Upper lobe of right lung (tissue), 1 donor: ENCODE results near the gene EIPR1. TPM values are rescaled to one million over a fixed set of nuclear protein-coding genes. Genes with fewer than 3 reads are reported as not detected.

ENCODE experiments used
- ATAC-seq: fragments of 200-7000 bp; cut with Tn5 transposase; one replicate; pipeline ENCODE4 v1.9.1; 2020; ENCODE audit warnings: mild to moderate bottlenecking, moderate library complexity
- DNase-seq: peaks from one replicate; pipeline ENCODE4 v3.0.0-alpha.2; 2020
- H3K27ac ChIP-seq: fragments of 200-600 bp; one replicate; pipeline ENCODE4 v1.8.0; 2022
- H3K27me3 ChIP-seq: fragments of 200-600 bp; one replicate; pipeline ENCODE4 v1.8.0; 2022; ENCODE audit warnings: mild to moderate bottlenecking
- H3K36me3 ChIP-seq: fragments of 200-600 bp; one replicate; pipeline ENCODE4 v1.8.0; 2022
- H3K4me1 ChIP-seq: fragments of 200-600 bp; one replicate; pipeline ENCODE4 v1.8.0; 2022
- H3K4me3 ChIP-seq: fragments of 200-600 bp; one replicate; pipeline ENCODE4 v1.8.0; 2022; ENCODE audit warnings: mild to moderate bottlenecking
- H3K9me3 ChIP-seq: fragments of 200-600 bp; one replicate; pipeline ENCODE4 v1.8.0; 2022
- intact Hi-C: fragments of 100-400 bp; cut with DNase I; formaldehyde crosslinking; loops from one replicate; pipeline ENCODE4 v1.11.0; 2022
- total RNA-seq: library from RNA; stranded (reverse); fragmentation: NEBNext Ultra II Directional; extraction: Animal tissue kit (Norgen Biotek cat#: 25700); gene quantifications from one replicate; pipeline ENCODE4 v1.2.1, GENCODE V29; 2021
- TF ChIP-seq, protein P1 (sequence below): fragments of 200-600 bp; IDR thresholded peaks from one replicate; pipeline ENCODE4 v1.8.0; 2022; ENCODE audit warnings: antibody characterized with exemption
- donor health status: DM: no; HTN: yes; CAD: no; lungs with severe emphysema.

Gene EIPR1
- total RNA-seq, 1 donor from 2014 or later = 16.6 TPM

DNA sequence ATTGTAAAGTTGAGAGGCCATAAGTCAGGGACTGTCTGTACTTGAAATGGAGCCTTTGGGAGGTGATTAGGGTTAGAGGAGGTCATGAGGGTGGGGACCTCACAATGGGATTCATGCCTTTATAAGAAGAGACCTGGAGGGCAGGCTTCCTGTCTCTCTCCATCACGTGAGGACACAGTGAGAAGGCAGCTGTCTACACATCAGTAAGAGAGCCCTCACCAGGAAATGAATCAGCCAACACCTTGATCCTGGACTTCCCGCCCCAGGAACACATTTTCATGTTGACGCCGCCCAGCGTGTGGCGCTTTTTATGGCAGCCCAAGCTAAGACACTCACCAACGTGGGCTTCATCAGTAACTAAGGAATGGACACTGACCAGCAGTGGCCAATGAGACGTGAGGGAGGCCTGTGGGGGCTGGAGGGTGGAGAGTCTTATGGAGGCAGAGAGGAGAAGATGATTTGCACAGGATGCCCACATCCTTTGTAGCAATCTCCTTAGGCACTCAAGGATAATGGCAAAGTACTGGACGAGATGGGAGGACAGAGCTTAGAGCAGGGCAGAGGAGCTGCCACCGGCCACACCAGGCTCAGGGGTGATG is 162.7 kb downstream of the EIPR1 start:
- Histone ChIP-seq H3K36me3 (no peaks in the 10 kb centered on the region), H3K4me3 (no peak overlapping the region), H3K4me1 (no peaks in the 10 kb centered on the region), H3K27ac (no peak overlapping the region), H3K9me3 (no peaks in the 10 kb centered on the region), H3K27me3 (no peaks in the 10 kb centered on the region)
- intact Hi-C loops = no loop called here
- TF ChIP-seq, protein P1, sequence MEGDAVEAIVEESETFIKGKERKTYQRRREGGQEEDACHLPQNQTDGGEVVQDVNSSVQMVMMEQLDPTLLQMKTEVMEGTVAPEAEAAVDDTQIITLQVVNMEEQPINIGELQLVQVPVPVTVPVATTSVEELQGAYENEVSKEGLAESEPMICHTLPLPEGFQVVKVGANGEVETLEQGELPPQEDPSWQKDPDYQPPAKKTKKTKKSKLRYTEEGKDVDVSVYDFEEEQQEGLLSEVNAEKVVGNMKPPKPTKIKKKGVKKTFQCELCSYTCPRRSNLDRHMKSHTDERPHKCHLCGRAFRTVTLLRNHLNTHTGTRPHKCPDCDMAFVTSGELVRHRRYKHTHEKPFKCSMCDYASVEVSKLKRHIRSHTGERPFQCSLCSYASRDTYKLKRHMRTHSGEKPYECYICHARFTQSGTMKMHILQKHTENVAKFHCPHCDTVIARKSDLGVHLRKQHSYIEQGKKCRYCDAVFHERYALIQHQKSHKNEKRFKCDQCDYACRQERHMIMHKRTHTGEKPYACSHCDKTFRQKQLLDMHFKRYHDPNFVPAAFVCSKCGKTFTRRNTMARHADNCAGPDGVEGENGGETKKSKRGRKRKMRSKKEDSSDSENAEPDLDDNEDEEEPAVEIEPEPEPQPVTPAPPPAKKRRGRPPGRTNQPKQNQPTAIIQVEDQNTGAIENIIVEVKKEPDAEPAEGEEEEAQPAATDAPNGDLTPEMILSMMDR = no peak
- no peak for DNase-seq
- ATAC-seq = no peak

DNA sequence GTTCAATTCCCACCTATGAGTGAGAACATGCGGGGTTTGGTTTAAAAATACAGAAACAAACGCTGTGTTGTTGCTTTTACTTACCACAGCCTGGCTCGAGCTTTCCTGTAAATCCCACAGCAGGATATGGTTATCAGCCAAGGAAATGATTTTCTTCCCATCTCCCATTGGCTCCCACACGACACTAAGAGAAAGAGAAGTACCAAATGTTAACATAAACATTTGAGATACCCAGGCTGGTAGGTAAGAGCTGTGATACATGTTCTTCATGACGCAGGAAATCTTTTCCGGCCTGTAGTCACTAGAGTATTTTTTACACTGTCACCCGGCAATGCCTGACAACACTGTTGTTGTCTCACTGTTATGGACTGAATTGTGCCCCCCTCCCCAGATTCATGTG is 163.6 kb downstream of the EIPR1 start:
- Histone ChIP-seq H3K36me3 (no peaks in the 10 kb centered on the region), H3K9me3 (no peaks in the 10 kb centered on the region), H3K27me3 (no peaks in the 10 kb centered on the region), H3K4me3 (no peak overlapping the region), H3K4me1 (no peaks in the 10 kb centered on the region), H3K27ac (no peak overlapping the region)
- DNase-seq = no peak
- TF ChIP-seq, protein P1 = no peak
- ATAC-seq = no peak
- intact Hi-C loops = no loop called here

DNA sequence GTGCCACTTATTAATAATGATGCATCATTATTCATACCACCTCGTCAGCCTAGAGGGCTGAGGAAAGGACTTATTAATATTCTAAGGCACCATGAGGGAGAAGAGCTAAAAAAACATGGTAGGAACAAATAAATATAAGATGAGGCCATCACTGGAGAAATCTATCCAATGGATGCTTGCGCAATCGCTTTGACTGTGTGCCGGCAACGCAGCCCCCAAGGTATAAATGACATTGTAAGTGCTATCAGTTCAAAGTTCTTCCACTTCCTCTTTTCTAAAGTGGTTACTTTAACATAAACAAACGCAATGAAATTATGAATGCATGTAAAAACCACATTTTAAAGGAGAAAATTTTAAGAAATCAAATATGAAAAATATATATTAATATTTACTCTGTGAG is 164.6 kb downstream of the EIPR1 start:
- Histone ChIP-seq H3K27ac (no peak overlapping the region), H3K27me3 (no peaks in the 10 kb centered on the region), H3K36me3 (no peaks in the 10 kb centered on the region), H3K4me3 (no peak overlapping the region), H3K9me3 (no peaks in the 10 kb centered on the region), H3K4me1 (no peaks in the 10 kb centered on the region)
- TF ChIP-seq, protein P1 = no peak
- DNase-seq (no peak), ATAC-seq (no peak)
- intact Hi-C loops = no loop called here

DNA sequence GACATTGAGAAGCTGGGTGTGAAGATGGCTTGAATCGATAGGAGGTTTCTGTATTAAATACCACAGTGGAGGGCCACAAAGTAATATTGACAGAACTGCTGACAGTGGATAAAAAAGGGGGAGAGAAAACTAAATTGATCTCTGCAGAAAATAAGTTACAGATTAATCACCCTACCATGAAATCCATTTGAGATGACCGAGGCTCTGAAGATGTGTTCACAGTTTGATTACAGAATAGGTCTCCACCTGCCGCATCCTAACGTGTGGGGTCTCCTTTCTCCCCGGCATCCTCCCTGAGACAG is 165.6 kb downstream of the EIPR1 start:
- no peak for DNase-seq

DNA sequence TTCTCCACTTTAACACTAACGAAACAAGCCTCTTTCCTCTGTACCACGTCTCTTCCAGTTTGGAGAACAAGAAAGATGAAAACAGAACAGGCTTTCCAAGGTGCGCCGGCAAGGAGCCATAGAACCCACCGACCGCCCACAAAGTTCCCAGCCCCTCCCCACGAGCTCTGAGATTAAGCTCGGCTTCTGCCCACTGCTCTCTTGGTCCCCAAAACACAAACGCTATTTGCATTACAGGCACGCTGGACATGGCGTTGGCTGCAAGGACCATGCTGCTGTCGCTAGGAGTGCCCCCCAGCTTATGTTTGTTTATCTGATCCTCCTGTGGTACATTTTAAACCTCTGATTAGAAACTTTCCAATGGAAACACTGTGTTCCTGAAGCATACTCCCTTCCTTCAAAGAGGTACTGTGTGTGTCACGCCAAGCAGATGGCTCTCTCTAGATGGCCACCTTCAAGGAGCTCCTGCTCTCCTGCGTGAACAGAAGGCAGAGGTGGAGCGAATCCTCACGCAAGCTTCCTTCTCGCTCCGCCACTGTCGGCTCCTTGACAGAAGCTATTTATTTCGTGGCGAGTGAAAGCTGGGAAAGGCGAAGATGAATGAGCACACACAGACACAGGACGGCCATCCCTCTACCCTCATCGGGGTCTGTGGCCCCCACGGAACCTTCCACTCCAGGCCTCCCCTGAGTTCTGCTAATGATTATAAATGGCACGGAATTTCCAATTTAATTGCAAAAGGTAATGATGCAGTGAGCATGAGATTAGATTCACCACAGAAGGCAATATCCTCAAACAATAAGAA is 166.2 kb downstream of the EIPR1 start:
- no peaks in the 10 kb centered on the region for H3K4me1 ChIP-seq
- no peak overlapping the region for H3K4me3 ChIP-seq
- H3K27me3 ChIP-seq = no peaks in the 10 kb centered on the region
- no peak overlapping the region for H3K27ac ChIP-seq
- no peak for ATAC-seq
- TF ChIP-seq, protein P1 = no peak
- no peaks in the 10 kb centered on the region for H3K9me3 ChIP-seq
- intact Hi-C loops = no loop called here
- no peaks in the 10 kb centered on the region for H3K36me3 ChIP-seq
- no peak for DNase-seq

More for the DNA sequence above, 165.6 kb downstream of the EIPR1 start:
- Histone ChIP-seq H3K27ac (no peak overlapping the region), H3K27me3 (no peaks in the 10 kb centered on the region), H3K36me3 (no peaks in the 10 kb centered on the region), H3K4me1 (no peaks in the 10 kb centered on the region), H3K4me3 (no peak overlapping the region), H3K9me3 (no peaks in the 10 kb centered on the region)
- intact Hi-C loops = no loop called here
- ATAC-seq = no peak
- TF ChIP-seq, protein P1 = no peak
